CD4-positive, alpha-beta T cell (primary cell): ENCODE measurements around the gene FOLH1. TPM values are rescaled to one million over a fixed set of nuclear protein-coding genes. Genes with fewer than 3 reads are reported as not detected.
"Not testable (repeated sequence)": the region's sequence is repeated elsewhere in the genome, so short reads cannot be mapped to it uniquely, and the experiment has no call there.

ENCODE experiments used
- ATAC-seq: fragments of 200-7000 bp; cut with Tn5 transposase; one replicate; pipeline ENCODE4 v1.10.0; 2022; ENCODE audit warnings: mild to moderate bottlenecking; ENCODE audit not compliant: poor library complexity
- CTCF ChIA-PET: fragments of 350-600 bp; sonication (Branson Sonifier 250); formaldehyde crosslinking; loops from one replicate; lab custom pipeline; 2021; ENCODE audit warnings: antibody characterized with exemption, inconsistent platforms; lab: Charles Lee
- POLR2A ChIA-PET: fragments of 350-600 bp; sonication (Branson Sonifier 250); formaldehyde crosslinking; loops from one replicate; lab custom pipeline; 2021; ENCODE audit warnings: antibody characterized with exemption, inconsistent platforms; lab: Charles Lee
- DNase-seq, 14 experiments: peaks; one replicate each; pipeline ENCODE4 v3.0.0-alpha.2; 2013 to 2020; ENCODE audit warnings: mixed read lengths in 2 of 14
- H3K27ac ChIP-seq, 2 donors: one replicate each; pipeline versions ENCODE4 v1.5.1 to v1.7.0; 2013; ENCODE audit warnings: low read length in 2 of 2, low read depth in 1 of 2, mild to moderate bottlenecking in 1 of 2
- H3K27me3 ChIP-seq, 2 experiments: 1 replicate in 1 of 2; 2 replicates in 1 of 2; pipeline versions ENCODE4 v1.6.1 to v1.7.0; 2013; ENCODE audit warnings: low read length in 2 of 2, control low read depth in 1 of 2, mild to moderate bottlenecking in 1 of 2, moderate library complexity in 1 of 2; ENCODE audit not compliant: insufficient read depth in 2 of 2, control insufficient read depth in 1 of 2
- H3K36me3 ChIP-seq: one replicate; pipeline ENCODE4 v1.6.1; 2013; ENCODE audit warnings: low read length, control low read depth; ENCODE audit not compliant: insufficient read depth
- H3K4me1 ChIP-seq: one replicate; pipeline ENCODE4 v1.6.1; 2013; ENCODE audit warnings: low read length, control low read depth; ENCODE audit not compliant: insufficient read depth
- H3K4me3 ChIP-seq: one replicate; pipeline ENCODE4 v1.5.1; 2013; ENCODE audit warnings: mild to moderate bottlenecking, low read length, moderate library complexity
- H3K9me3 ChIP-seq, 2 experiments: 1 replicate in 1 of 2; 2 replicates in 1 of 2; pipeline versions ENCODE4 v1.6.1 to v1.7.0; 2013; ENCODE audit warnings: low read length in 2 of 2, mild to moderate bottlenecking in 2 of 2, control low read depth in 1 of 2, moderate library complexity in 1 of 2; ENCODE audit not compliant: control insufficient read depth in 1 of 2, insufficient read depth in 1 of 2
- H3K27ac Mint-ChIP-seq: one replicate; pipeline ENCODE4 v1.8.0; 2020; ENCODE audit warnings: mixed read lengths
- H3K27me3 Mint-ChIP-seq: one replicate; pipeline ENCODE4 v1.8.0; 2021; ENCODE audit warnings: mixed read lengths
- H3K36me3 Mint-ChIP-seq: one replicate; pipeline ENCODE4 v1.8.0; 2021; ENCODE audit warnings: low read depth, mixed read lengths
- H3K4me1 Mint-ChIP-seq: one replicate; pipeline ENCODE4 v1.8.0; 2021; ENCODE audit warnings: low read depth, mixed read lengths
- H3K4me3 Mint-ChIP-seq: one replicate; pipeline ENCODE4 v1.8.0; 2020; ENCODE audit warnings: mild to moderate bottlenecking, mixed read lengths
- H3K9me3 Mint-ChIP-seq: one replicate; pipeline ENCODE4 v1.8.0; 2020; ENCODE audit warnings: mixed read lengths
- intact Hi-C, 2 experiments: fragments of 100-400 bp; cut with DNase I in 1 of 2; cut with micrococcal nuclease in 1 of 2; formaldehyde crosslinking; loops; one replicate each; pipeline versions ENCODE4 v1.15.1 to v1.9.0; 2023 to 2025; cut with DNase I, micrococcal nuclease
- total RNA-seq, 174 experiments: library from RNA in 2 of 174; stranded (reverse) in 2 of 174; gene quantifications; one replicate each; pipeline ENCODE4 v1.2.3 and lab custom pipeline; 2021 to 2026

The FOLH1 gene
- total RNA-seq, 2 experiments from 2014 or later: not detected

DNA sequence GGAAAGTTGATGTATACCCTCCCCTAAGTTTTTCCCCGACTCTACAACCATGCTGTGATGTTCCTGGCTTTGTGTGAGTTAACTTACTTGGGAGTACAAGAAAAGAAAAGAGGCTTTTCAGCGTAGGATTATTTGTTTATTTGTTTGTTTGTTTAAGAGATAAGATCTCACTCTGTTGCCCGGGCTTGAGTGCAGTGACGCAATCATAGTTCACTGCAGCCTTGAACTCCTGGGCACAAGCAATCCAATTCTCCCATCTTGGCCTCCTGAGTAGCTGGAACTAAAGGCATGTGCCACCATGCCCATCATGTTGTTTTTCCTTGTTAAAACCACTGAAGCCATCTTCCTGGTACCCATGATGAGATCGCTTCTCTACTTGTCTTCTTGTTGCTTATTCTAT, 24.6 kb upstream of the FOLH1 start:
- DNase-seq, H3K27ac Mint-ChIP-seq, H3K4me3 ChIP-seq, H3K36me3 ChIP-seq, H3K9me3 ChIP-seq, CTCF ChIA-PET, ATAC-seq, H3K4me1 Mint-ChIP-seq, intact Hi-C loops, H3K36me3 Mint-ChIP-seq, H3K4me1 ChIP-seq, H3K4me3 Mint-ChIP-seq, POLR2A ChIA-PET, H3K9me3 Mint-ChIP-seq, H3K27ac ChIP-seq, H3K27me3 Mint-ChIP-seq, H3K27me3 ChIP-seq: not testable (repeated sequence)

DNA sequence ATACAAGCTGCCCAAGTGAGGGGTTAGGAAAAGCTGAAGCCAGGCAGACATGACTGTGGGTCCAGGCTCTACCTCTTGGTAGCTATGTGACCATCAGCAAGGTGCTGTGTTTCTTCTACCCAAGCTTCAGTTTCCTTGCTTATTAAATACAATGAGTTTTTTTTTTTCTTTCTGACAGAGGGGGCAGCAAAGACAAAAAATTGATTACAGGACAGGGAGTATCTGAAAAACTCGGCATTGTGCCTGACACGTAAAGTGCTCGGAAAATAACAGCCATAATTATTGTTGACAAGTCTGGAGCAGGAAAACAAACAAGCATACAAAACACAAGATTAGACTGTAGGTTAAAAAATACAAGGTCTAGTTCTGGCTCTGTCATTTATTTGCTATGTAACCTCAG, 23.3 kb upstream of the FOLH1 start:
- H3K4me1 Mint-ChIP-seq, DNase-seq, H3K4me3 ChIP-seq, H3K4me3 Mint-ChIP-seq, H3K27ac ChIP-seq, POLR2A ChIA-PET, H3K27me3 ChIP-seq, H3K9me3 ChIP-seq, H3K27ac Mint-ChIP-seq, H3K36me3 Mint-ChIP-seq, H3K36me3 ChIP-seq, CTCF ChIA-PET, ATAC-seq, H3K27me3 Mint-ChIP-seq, H3K4me1 ChIP-seq, H3K9me3 Mint-ChIP-seq, intact Hi-C loops: not testable (repeated sequence)

DNA sequence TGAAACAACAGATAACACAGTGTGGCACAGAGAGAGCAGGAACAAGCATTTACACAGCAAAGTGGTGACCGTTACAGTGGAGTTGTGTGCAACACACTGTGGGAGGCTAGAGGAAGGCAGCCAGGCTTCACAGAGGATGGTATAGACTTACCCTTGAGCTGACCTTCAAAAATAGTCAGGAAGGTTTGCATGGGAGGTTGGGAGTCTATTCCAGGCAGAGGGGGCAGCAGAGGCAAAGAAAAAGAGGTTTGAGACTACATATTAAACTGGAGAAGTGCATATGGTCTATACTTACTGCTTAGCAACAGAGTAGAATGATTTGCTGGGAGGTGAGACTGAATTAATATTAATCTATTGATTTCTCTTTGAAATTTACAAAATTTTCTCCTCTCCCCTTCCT, 22.1 kb upstream of the FOLH1 start:
- H3K4me1 Mint-ChIP-seq, H3K27me3 ChIP-seq, POLR2A ChIA-PET, DNase-seq, H3K27ac ChIP-seq, H3K27me3 Mint-ChIP-seq, intact Hi-C loops, ATAC-seq, H3K9me3 Mint-ChIP-seq, CTCF ChIA-PET, H3K27ac Mint-ChIP-seq, H3K4me3 Mint-ChIP-seq, H3K36me3 ChIP-seq, H3K9me3 ChIP-seq, H3K4me1 ChIP-seq, H3K36me3 Mint-ChIP-seq, H3K4me3 ChIP-seq: not testable (repeated sequence)

DNA sequence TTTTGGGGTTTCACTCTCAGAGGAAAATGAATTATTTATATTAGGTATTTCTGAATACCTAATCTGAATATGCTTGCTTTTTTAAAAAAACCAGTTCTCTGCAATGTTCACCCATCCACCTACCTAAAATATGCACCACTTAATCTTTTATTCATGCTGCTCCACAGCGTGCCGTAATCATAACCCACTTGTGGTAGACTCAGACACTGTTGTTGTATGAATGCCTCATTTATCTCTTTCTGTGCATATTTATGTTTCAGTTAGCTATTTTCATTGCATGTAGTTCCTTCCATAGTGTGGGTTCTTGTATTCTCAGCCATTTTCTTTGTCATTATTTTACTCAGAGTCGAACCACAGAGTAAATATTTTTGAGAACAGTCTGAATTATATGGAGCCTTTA, 21.6 kb upstream of the FOLH1 start:
- H3K4me1 Mint-ChIP-seq, H3K27me3 ChIP-seq, H3K4me3 ChIP-seq, H3K27ac Mint-ChIP-seq, H3K27me3 Mint-ChIP-seq, POLR2A ChIA-PET, H3K4me1 ChIP-seq, H3K9me3 ChIP-seq, DNase-seq, H3K4me3 Mint-ChIP-seq, H3K36me3 ChIP-seq, H3K9me3 Mint-ChIP-seq, H3K27ac ChIP-seq, H3K36me3 Mint-ChIP-seq, CTCF ChIA-PET, intact Hi-C loops, ATAC-seq: not testable (repeated sequence)

DNA sequence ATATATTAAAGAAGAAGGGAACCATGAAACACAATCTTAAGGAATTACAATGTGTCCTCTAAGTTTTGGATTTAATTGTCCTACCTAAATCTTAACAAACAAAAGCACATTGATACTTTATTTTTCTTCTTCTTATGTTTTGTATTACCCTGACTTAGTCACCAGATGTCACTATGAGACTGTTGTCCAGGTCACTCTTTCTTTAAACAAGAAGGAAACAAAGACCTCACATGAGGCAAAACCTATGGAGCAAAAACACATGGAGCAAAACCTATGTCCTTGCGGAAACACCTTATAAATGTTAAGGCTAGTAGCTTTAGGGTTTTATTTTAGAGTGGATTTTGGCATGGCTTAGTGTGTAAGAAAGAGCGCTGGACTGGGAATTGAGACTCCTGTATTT, 20.7 kb upstream of the FOLH1 start:
- H3K36me3 ChIP-seq, H3K27me3 Mint-ChIP-seq, DNase-seq, H3K9me3 Mint-ChIP-seq, H3K9me3 ChIP-seq, H3K27ac ChIP-seq, CTCF ChIA-PET, H3K4me3 Mint-ChIP-seq, H3K4me3 ChIP-seq, H3K27me3 ChIP-seq, H3K27ac Mint-ChIP-seq, H3K4me1 Mint-ChIP-seq, H3K36me3 Mint-ChIP-seq, ATAC-seq, intact Hi-C loops, POLR2A ChIA-PET, H3K4me1 ChIP-seq: not testable (repeated sequence)

DNA sequence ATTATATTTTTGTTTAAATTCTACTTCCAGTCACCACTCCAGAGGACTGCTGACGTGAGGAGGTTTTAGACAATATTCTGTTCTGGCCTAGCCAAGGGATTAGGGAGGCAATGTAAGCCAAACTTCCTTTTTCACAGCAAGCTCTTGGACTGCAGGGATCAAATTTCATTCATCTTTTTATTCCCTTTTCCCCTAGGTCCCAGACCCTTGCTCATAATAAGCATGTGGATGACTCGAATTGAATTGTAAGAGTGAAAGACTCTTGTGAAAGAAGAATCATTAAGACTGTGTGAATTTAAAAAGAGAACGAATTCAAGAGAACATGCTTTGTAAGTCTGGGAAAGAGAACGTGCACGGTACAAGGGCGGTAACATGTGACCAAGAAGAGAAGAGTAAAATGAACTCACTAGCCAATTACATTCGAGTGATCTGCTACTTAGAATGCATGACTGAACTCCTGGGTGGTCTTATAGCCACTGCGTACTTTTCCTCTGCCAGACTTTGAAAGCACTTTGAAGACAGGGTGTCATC, 16.9 kb upstream of the FOLH1 start:
- intact Hi-C loops, H3K27me3 Mint-ChIP-seq, ATAC-seq, POLR2A ChIA-PET, H3K27me3 ChIP-seq, H3K36me3 Mint-ChIP-seq, H3K27ac Mint-ChIP-seq, H3K9me3 ChIP-seq, H3K9me3 Mint-ChIP-seq, H3K4me3 Mint-ChIP-seq, H3K4me1 ChIP-seq, CTCF ChIA-PET, H3K4me1 Mint-ChIP-seq, H3K36me3 ChIP-seq, H3K4me3 ChIP-seq, DNase-seq, H3K27ac ChIP-seq: not testable (repeated sequence)
